Ureter (tissue), 1 donor: ENCODE measurements around the gene PCF11. TPM values are rescaled to one million over a fixed set of nuclear protein-coding genes. Genes with fewer than 3 reads are reported as not detected.
"Not testable (repeated sequence)": the region's sequence is repeated elsewhere in the genome, so short reads cannot be mapped to it uniquely, and the experiment has no call there.

Experiments used
- DNase-seq: peaks from one replicate; pipeline ENCODE4 v3.0.0-alpha.2; 2020; ENCODE audit warnings: low spot score
- total RNA-seq: library from RNA; stranded (reverse); gene quantifications from one replicate; pipeline ENCODE4 v1.2.4, GENCODE V29; 2023
- donor health status: DM: yes; HTN: yes; CAD: no.

PCF11 gene
- total RNA-seq: 106 TPM

DNA sequence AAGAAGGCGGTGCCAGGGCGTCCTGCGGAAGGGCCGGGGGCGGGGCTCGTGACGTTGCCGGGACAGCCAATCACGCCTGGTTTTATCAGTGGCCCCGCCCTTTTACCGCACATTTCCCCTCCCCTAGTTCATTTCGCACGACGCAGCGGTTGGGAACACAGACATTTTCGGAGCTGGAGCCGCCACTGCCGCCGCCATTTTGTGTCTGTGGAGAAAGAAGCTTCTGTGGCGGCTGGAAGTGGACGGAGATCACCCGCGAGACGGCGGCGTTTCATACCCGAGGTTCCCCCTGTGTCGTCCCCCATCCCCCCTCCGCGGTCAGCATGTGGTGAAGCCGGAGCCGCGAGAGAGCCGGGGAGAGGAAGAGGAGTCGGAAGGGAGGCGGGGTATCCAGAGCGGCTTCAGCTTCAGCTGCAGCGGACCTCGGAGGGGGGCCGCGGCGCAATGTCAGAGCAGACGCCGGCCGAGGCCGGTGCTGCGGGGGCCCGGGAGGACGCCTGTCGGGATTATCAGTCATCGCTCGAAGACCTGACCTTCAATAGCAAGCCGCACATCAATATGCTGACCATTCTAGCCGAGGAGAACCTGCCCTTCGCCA lies at the start of gene PCF11:
Gene PCF11 (plus strand): TSS at position 136 of the 598 bp plus-strand sequence. CDS start 309 bp downstream, at position 445.
- no peak for DNase-seq

DNA sequence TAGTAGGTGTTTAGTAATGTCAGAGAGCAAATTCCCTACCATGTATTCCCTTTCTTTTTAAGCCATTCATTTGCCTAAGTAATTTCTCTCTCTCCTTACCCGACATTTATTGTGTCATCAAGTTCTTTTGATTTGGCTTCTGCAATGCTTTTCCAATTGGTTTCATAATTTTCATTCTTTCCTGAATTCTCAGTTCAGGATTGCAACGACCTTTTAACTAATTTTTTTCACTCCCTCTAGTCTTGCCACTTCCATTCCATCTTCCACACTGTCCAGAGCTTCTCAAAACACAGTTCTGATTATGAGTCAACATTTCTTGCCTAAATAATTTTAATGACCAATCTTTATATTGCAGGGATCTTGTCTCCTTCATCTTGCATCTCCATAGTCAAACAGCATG lies 44.0 kb upstream of the PCF11 start:
- DNase-seq: no peak

DNA sequence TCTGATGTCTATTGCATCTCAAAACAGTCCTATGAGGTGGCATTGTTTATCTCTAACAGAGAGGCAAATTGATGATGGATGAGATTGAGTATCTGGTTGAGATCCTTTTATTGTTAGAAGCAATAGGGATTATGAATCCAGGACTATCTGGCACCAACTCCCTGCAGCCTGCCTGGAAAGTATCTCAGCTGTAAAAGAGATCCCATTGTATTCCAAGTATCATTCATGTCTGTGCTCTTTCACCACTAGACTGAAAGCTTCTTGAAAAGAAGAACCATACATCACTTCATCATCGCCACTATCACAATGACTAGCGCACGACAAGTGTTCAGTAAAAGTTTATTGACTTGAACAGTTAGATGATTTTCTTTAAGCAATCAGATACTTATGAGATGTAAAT lies 41.9 kb upstream of the PCF11 start:
- DNase-seq: no peak

DNA sequence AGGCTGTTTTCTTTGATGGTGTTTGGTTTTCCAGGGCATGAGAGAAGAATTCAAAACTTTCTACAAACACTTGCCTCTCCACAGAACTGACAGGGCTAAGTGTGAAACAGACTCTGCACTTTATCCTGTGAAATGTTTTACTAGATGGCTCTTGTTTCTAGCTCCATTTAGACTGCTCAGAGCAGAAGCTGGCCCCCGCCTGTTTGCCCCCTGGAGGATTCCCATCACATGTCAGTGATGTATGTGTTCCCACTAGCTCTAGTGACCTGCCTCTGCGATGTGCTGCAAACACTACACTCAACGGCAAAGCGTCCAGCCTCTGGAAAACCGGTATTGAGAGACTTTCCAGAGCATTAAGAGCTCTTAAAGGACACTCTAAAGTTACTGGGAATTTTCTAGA lies 41.4 kb upstream of the PCF11 start:
- no peak for DNase-seq

DNA sequence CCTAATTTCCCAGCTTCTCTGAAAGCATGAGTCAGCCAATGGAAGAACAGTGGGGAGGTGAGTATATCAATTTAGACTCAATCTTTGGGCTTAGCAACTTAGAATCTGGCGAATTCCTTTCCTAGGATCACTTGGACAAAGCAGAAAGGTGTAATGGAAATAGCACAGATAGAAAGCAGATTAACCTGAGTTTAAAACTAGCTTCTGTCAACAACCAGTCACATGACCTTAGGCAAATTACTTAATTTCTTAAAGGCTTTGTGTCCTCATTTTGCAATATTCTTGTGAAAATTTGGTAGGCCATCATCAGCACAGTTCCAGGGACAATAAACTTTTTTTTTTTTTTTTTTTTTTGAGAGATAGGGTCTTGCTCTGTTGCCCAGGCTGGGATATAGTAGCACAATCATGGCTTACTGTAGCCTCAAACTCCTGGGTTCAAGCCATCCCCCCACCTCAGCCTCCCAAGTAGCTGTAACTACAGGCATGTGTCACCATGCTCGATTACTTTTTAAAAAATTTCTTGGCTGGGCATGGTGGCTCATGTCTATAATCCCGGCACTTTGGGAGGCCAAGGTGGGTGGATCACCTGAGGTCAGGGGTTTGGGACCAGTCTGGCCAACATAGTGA lies 40.8 kb upstream of the PCF11 start:
- no peak for DNase-seq

DNA sequence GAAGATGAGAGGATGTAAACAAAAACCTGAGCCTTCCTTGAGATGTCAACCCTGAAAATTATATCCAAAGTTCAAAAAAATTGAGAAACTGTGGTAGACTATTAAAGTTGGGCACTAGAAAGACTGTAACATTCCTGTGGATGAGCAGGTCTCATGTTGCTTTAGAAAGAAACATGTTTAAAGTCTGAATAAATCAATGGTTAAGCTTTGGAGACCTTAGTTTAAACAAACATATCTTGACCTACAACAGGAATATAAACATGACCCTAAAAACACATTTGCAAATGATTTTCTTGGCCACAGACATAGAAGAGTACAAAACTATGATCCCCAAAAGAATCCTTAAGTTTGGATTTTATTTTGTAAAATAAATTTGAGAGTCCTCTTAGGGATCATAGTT lies 38.1 kb upstream of the PCF11 start:
- DNase-seq: no peak

GRCh38 chr11:83119216-83119615 lies 37.7 kb upstream of the PCF11 start:
- no peak for DNase-seq

DNA sequence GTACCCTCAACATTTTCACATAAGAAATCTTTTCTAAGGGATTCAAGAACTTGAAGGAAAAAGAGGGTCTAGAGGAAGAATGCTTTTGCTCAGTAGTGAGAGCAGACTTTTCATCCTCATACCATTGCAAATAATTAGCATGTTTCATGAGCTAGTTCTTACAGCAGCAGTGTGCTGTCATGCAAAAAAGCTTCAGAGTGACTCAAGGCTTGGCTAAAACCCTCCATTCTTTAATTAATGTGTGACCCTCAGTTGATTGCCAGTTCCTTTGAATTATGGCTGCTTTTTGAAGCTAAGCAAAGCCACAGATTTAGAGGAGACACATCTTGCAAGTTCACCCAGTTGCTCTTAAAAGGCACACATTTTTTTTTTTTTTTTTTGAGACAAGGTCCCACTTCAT lies 36.6 kb upstream of the PCF11 start:
- DNase-seq: no peak

DNA sequence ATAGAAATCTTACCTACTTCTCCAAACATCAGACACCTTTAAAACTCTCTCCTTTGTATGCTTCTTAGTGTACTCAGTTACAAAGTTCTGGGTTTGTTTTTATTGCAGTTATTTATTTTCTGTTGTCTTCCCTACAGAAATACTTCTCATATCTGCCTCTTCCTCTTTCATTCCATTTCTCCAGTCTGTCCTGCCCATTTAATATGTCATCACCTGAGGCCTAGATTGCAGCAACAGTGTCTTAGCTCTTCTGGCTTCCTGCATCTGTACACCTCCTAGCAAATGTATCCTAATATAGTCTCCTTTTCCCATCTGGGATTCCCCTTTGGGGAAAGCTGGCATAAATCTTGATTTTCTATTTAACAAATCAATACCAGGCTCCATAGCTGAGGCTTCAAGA lies 34.9 kb upstream of the PCF11 start:
- no peak for DNase-seq

GRCh38 chr11:83122766-83123165 lies 34.2 kb upstream of the PCF11 start:
- DNase-seq: no peak

DNA sequence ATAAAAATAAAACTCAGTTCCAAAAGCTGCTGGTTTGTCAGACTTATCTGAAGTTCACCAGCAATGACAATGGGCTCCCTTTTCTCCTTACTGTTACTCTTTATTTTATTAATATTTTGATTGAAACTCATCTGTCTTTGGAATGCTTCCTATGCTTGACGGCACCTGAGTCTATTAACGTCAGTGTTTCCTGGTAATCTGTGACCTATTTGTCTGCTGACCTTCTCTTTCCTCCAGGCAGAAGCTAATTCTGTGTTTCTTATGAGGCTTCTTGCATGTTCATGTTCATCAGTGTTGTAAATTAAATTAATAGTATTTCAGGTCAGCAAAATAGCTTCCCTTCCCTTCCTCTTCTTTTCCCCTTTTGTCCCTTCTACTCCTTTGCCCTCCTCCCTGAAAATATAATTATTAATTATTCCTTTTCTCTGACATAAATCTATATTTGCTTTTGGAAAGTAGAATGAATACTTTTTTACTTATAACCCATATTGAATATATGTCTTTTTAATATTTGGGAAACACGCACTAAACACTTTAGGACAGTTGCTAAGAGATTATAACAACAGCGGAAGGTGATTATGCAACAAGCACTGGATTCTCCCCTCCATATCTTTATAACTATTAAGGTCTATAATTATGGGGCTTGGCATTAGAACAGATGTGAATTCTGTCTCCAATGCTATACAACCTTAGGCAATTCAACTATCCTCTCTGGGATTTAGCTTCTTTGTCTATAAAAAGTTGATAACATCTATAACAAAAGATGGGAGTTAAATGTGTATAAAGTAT lies 32.1 kb upstream of the PCF11 start:
- DNase-seq: no peak

DNA sequence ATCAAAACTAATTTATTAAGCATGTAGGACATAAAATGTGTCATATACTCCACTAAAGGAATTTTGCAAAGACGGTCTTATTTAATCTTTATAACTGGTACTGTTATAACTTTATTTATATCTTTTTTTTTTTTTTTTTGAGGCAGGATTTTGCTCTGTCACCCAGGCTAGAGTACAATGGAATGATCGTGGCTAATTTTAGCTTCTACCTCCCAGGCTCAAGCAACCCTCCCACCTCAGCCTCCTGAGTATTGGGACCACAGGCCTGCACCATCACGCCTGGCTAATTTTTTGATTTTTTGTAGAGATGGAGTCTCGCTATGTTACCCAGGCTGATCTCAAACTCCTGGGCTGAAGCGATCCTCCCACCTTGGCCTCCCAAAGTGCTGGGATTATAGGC lies 31.4 kb upstream of the PCF11 start:
- DNase-seq: no peak

- no peak for DNase-seq
Measured at GRCh38 chr11:83127310-83127637, 29.7 kb upstream of the PCF11 start.

- no peak for DNase-seq
Measured at GRCh38 chr11:83132191-83132590, 24.7 kb upstream of the PCF11 start.

GRCh38 chr11:83133266-83133665 lies 23.7 kb upstream of the PCF11 start:
- not testable (repeated sequence) for DNase-seq

- DNase-seq: no peak
Measured at GRCh38 chr11:83139310-83139709, 17.6 kb upstream of the PCF11 start.

- DNase-seq: no peak
Measured at GRCh38 chr11:83140691-83141455, 16.1 kb upstream of the PCF11 start.

GRCh38 chr11:83147895-83148294 lies 9.0 kb upstream of the PCF11 start:
- DNase-seq: no peak

DNA sequence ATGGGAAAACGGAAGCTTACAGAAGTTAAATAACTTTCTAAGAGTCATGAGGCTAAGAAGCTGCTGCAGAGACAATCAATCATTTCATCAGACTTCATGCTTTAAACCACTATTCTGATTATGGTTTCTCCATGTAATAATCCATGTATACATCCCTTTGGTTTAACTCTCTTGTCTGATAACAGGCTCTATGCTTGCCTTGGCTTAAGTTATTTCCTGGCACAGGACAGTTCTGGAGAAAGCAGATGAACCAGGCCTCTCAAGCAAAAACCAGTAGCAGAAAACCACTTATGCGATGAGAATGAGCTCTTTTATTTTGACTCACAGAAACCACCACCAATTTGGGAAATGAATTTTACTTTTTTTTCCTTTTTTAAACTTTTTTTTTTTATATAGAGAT lies 6.5 kb upstream of the PCF11 start:
- DNase-seq: no peak

- no peak for DNase-seq
Measured at GRCh38 chr11:83151274-83151977, 5.5 kb upstream of the PCF11 start.

GRCh38 chr11:83152264-83152663 lies 4.7 kb upstream of the PCF11 start:
- no peak for DNase-seq

DNA sequence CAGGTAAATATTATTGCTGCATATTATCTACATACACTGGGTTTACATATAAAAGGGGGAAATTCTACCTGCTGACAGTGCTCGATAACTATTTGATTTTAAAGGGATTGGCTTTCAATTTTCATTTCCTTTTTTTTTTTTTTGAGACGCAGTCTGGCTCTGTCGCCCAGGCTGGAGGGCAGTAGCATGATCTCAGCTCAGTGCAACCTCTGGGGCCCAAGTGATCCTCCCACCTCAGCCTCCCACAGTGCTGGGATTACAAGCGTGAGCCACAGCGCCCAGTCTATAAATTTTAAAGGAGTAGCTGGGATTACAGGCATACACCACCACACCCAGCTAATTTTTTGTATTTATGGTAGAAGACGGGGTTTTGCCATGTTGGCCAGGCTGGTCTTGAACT lies 3.2 kb upstream of the PCF11 start:
- no peak for DNase-seq
